HepG2 (cell line): ENCODE measurements around the gene TRIM31. TPM values are rescaled to one million over a fixed set of nuclear protein-coding genes. Genes with fewer than 3 reads are reported as not detected.

ENCODE experiments used
- ATAC-seq: fragments of 200-7000 bp; cut with Tn5 transposase; 3 replicates; pipeline ENCODE4 v1.9.1; 2020; ENCODE audit warnings: mild to moderate bottlenecking, moderate library complexity
- BruUV-seq: library from RNA; stranded (reverse); fragments of 400-500 nt; replicated peaks from 2 replicates; lab custom pipeline; 2021; lab: Mats Ljungman, UMichigan
- CTCF ChIA-PET: fragments of 300-600 bp; formaldehyde crosslinking; extraction: SDS; loops from one replicate; lab custom pipeline; 2021; ENCODE audit warnings: low total read pairs, inconsistent platforms, low intra/inter-chr PET ratio; lab: Yijun Ruan, JAX
- POLR2A ChIA-PET: fragments of 350-600 bp; sonication (Branson Sonifier 250); formaldehyde crosslinking; loops from one replicate; lab custom pipeline; 2020; ENCODE audit warnings: antibody characterized with exemption, inconsistent platforms; lab: Yijun Ruan, JAX
- DNase-seq: peaks from one replicate; pipeline ENCODE4 v3.0.0-alpha.2; 2015; ENCODE audit warnings: low spot score
- FAIRE-seq: peaks from 3 replicates; lab custom pipeline; 2011; peaks lifted over from hg19 to GRCh38; lab: Jason Lieb, UNC
- H2AFZ ChIP-seq: one replicate; pipeline ENCODE4 v1.6.1; 2011; ENCODE audit warnings: low read length, inconsistent platforms
- H3K27ac ChIP-seq: fragments of 300-600 bp; 3 replicates; pipeline ENCODE4 v1.8.0; 2011; ENCODE audit warnings: mixed run types, mild to moderate bottlenecking, mixed read lengths, low read length, inconsistent platforms; ENCODE audit not compliant: insufficient read depth; ENCODE audit errors: extremely low read length
- H3K27me3 ChIP-seq, 2 experiments: fragments of 200-600 bp in 1 of 2; 2 replicates in 1 of 2; 3 replicates in 1 of 2; pipeline versions ENCODE4 v1.6.0 to v1.8.0; 2011; ENCODE audit warnings: low read length in 2 of 2, mild to moderate bottlenecking in 2 of 2, moderate library complexity in 2 of 2, inconsistent platforms in 1 of 2; ENCODE audit not compliant: insufficient read depth in 2 of 2, control insufficient read depth in 1 of 2
- H3K36me3 ChIP-seq, 2 experiments: fragments of 200-600 bp in 1 of 2; replicated peaks in 1 of 2; 2 replicates in 1 of 2; 3 replicates in 1 of 2; pipeline versions ENCODE4 v1.5.1 to v1.8.0; 2011; ENCODE audit warnings: low read length in 2 of 2, inconsistent platforms in 1 of 2; ENCODE audit not compliant: insufficient read depth in 2 of 2, control insufficient read depth in 1 of 2
- H3K4me1 ChIP-seq: 2 replicates; pipeline ENCODE4 v1.5.1; 2012; ENCODE audit warnings: low read length, inconsistent platforms; ENCODE audit not compliant: insufficient read depth
- H3K4me2 ChIP-seq: 2 replicates; pipeline ENCODE4 v1.6.0; 2011; ENCODE audit warnings: low read depth, low read length, inconsistent platforms
- H3K4me3 ChIP-seq, 3 experiments: fragments of 200-600 bp in 1 of 3; sonication (generic), shearing (Covaris generic) in 1 of 3; replicated peaks in 1 of 3; 2 replicates each; pipeline ENCODE4 v1.5.1; 2011 to 2016; ENCODE audit warnings: low read length in 3 of 3, inconsistent platforms in 2 of 3, low read depth in 2 of 3, mild to moderate bottlenecking in 2 of 3, control low read depth in 1 of 3, mixed read lengths in 1 of 3; ENCODE audit not compliant: insufficient read depth in 1 of 3
- H3K79me2 ChIP-seq: one replicate; pipeline ENCODE4 v1.6.1; 2011; ENCODE audit warnings: low read length, inconsistent platforms; ENCODE audit not compliant: insufficient read depth
- H3K9ac ChIP-seq: 2 replicates; pipeline ENCODE4 v1.6.0; 2011; ENCODE audit warnings: mild to moderate bottlenecking, low read depth, low read length, inconsistent platforms; ENCODE audit not compliant: insufficient read depth
- H3K9me3 ChIP-seq: 2 replicates; pipeline ENCODE4 v1.5.1; 2012; ENCODE audit warnings: mild to moderate bottlenecking, low read length
- H4K20me1 ChIP-seq: 2 replicates; pipeline ENCODE4 v1.6.0; 2011; ENCODE audit warnings: inconsistent platforms, mild to moderate bottlenecking, low read length, moderate library complexity; ENCODE audit not compliant: insufficient read depth
- ASH2L ChIP-seq: fragments of 300-600, 200-600 bp; sonication (generic); IDR thresholded peaks from 2 replicates; pipeline ENCODE4 v1.7.0; 2017; ENCODE audit warnings: low read depth, mild to moderate bottlenecking, moderate library complexity, mixed read lengths, low read length; ENCODE audit not compliant: insufficient read length
- FOSL2 ChIP-seq: sonication (generic); formaldehyde crosslinking; IDR thresholded peaks from 2 replicates; pipeline ENCODE4 v1.4.0; 2020; ENCODE audit warnings: missing genetic modification reagents
- JUNB ChIP-seq: sonication (generic); formaldehyde crosslinking; IDR thresholded peaks from 2 replicates; pipeline ENCODE4 v1.8.0; 2022; ENCODE audit warnings: missing genetic modification reagents, mild to moderate bottlenecking, borderline replicate concordance
- NCOA1 ChIP-seq: sonication (generic); formaldehyde crosslinking; IDR thresholded peaks from 2 replicates; pipeline ENCODE4 v1.9.0; 2021; ENCODE audit warnings: missing genetic modification reagents
- PBX2 ChIP-seq: IDR thresholded peaks from 2 replicates; pipeline ENCODE4 v1.6.1; 2016; ENCODE audit warnings: control low read depth
- POLR2AphosphoS2 ChIP-seq: IDR thresholded peaks from 2 replicates; pipeline ENCODE4 v1.6.1; 2011; ENCODE audit warnings: low read depth, low read length, improper control_type of control experiment
- PRDM15 ChIP-seq: sonication (generic); formaldehyde crosslinking; IDR thresholded peaks from 2 replicates; pipeline ENCODE4 v1.4.0; 2020; ENCODE audit warnings: missing genetic modification reagents
- SMARCC2 ChIP-seq: fragments of 450-650 bp; IDR thresholded peaks from 2 replicates; pipeline ENCODE4 v1.6.1; 2017; ENCODE audit warnings: antibody characterized with exemption, mild to moderate bottlenecking
- SNAPC2 ChIP-seq: sonication (generic); formaldehyde crosslinking; IDR thresholded peaks from 2 replicates; pipeline ENCODE4 v1.8.1; 2022; ENCODE audit warnings: mild to moderate bottlenecking, missing genetic modification reagents
- SSRP1 ChIP-seq: IDR thresholded peaks from 2 replicates; pipeline ENCODE4 v1.6.1; 2016; ENCODE audit warnings: control low read depth
- TCF7L2 ChIP-seq: IDR thresholded peaks from 2 replicates; pipeline ENCODE4 v1.6.1; 2011; ENCODE audit warnings: mild to moderate bottlenecking, low read depth, low read length, moderate library complexity
- TFAP4 ChIP-seq: sonication (generic); IDR thresholded peaks from 2 replicates; pipeline ENCODE4 v1.6.1; 2016; ENCODE audit warnings: low read depth, borderline replicate concordance
- USF2 ChIP-seq, 2 experiments: sonication (generic) in 1 of 2; formaldehyde crosslinking in 1 of 2; IDR thresholded peaks; 2 replicates each; pipeline versions ENCODE4 v1.5.1 to v1.6.1; 2011 to 2020; ENCODE audit warnings: borderline replicate concordance in 1 of 2, low read depth in 1 of 2, low read length in 1 of 2, mild to moderate bottlenecking in 1 of 2, missing genetic modification reagents in 1 of 2, moderate library complexity in 1 of 2
- ZNF282 ChIP-seq: fragments of 450-650 bp; IDR thresholded peaks from 2 replicates; pipeline ENCODE4 v1.6.1; 2018; ENCODE audit not compliant: partially characterized antibody
- ZNF747 ChIP-seq: sonication (generic); formaldehyde crosslinking; IDR thresholded peaks from 2 replicates; pipeline ENCODE4 v1.8.1; 2023; ENCODE audit warnings: missing genetic modification reagents, mild to moderate bottlenecking, borderline replicate concordance
- WGBS: methylation state at CpG from one replicate; pipeline ENCODE4 v1.1.6; 2017; ENCODE audit warnings: low lambda C conversion rate; 5-methylcytosine and 5-hydroxymethylcytosine counted together
- in situ Hi-C: cut with HindIII; loops from 2 replicates; pipeline ENCODE4 v1.10.0; 2017; ENCODE audit warnings: low pct_unique_long_range_greater_than_20kb; ENCODE audit not compliant: extremely low pct_ligation_motif_present
- intact Hi-C: fragments of 100-400 bp; cut with micrococcal nuclease; formaldehyde crosslinking; loops from one replicate; pipeline ENCODE4 v1.10.0; 2022; ENCODE audit not compliant: unreplicated experiment
- polyA plus RNA-seq, 8 experiments: library from polyadenylated mRNA; depleted of rRNA in 3 of 8; stranded (reverse) in 7 of 8; unstranded in 1 of 8; fragments of >200 nt; fragmentation: Illumina TruSeq in 4 of 8; extraction: Trizol in 4 of 8; gene quantifications; 2 replicates each; pipeline versions ENCODE4 v1.2.1 to v1.2.3, GENCODE V29; 2011 to 2016; ENCODE audit warnings: low read depth in 4 of 8, missing spikeins in 1 of 8, mixed read lengths in 1 of 8; ENCODE audit not compliant: insufficient read depth in 1 of 8
- total RNA-seq, 5 experiments: library from RNA; depleted of rRNA; stranded (reverse); fragments of >200 nt; fragmentation: Illumina TruSeq; extraction: Trizol; gene quantifications; 2 replicates each; pipeline ENCODE4 v1.2.3, GENCODE V29; 2016; ENCODE audit warnings: low read depth in 1 of 5

Gene TRIM31
- total and polyA plus RNA-seq, 2 of the 13 experiments (the other 11 are each of a cell fraction or from before 2014, with no cell fraction given) = 0.13 to 0.51 TPM

GRCh38 chr6:30075790-30076732, 36.8 kb downstream of the TRIM31 start:
- BruUV-seq = no TSS peak
- ChIA-PET CTCF (interaction anchor here (0.6 to 2.2 kb wide), 2 partner anchors 55 to 94 kb away, joined by 5 to 7 read pairs; no protein-coding TSS in a partner anchor), POLR2A (interaction anchor here (0.8 kb wide), 1 partner anchor 15 kb away, joined by 3 read pairs; the partner anchor contains the start of gene POLR1H)
- FAIRE-seq = peak; percentile 74
- ATAC-seq = peak; percentile 66
- WGBS = 39% methylated on average over 13 of the region's 22 CpGs
- Histone ChIP-seq H3K27ac (no peak overlapping the region), H3K9ac (peak overlapping the region; percentile 45; the same call in 1 of the 2 replicates), H3K9me3 (no peaks in the 10 kb centered on the region), H3K27me3 (peaks cover 1 to 40% of the 10 kb centered on the region in 2 experiments; a peak in 4 of 5 replicates), H3K4me1 (peaks cover 47% of the 10 kb centered on the region), H4K20me1 (no peaks in the 10 kb centered on the region), H3K36me3 (no peaks in the 10 kb centered on the region), H2AFZ (peak overlapping the region; percentile 68), H3K4me3 (peak overlapping the region; percentile 50 to 77 (median 67)), H3K79me2 (no peaks in the 10 kb centered on the region), H3K4me2 (peak overlapping the region; percentile 95)
- intact Hi-C loops (no loop called here), in situ Hi-C loops (no loop called here)
- peak; percentile 55 for DNase-seq
- TF ChIP-seq ZNF282 (no peak), PBX2 (CRISPR knock-in tag) (no peak), PRDM15 (CRISPR knock-in tag) (no peak), USF2 (IDR thresholded peaks at IDR 0.05; ENCODE audit: low read depth, low read length) (no peak), USF2 (CRISPR knock-in tag; IDR thresholded peaks at IDR 0.05; ENCODE audit: borderline replicate concordance) (no peak), ZNF747 (CRISPR knock-in tag) (no peak), SNAPC2 (CRISPR knock-in tag) (no peak), JUNB (CRISPR knock-in tag) (no peak), ASH2L (no peak), POLR2AphosphoS2 (no peak), TFAP4 (peak; percentile 43; the same call in 1 of the 2 replicates), SMARCC2 (no peak), SSRP1 (CRISPR knock-in tag) (no peak), FOSL2 (CRISPR knock-in tag) (peak; percentile 34; the same call in 1 of the 2 replicates), TCF7L2 (no peak), NCOA1 (CRISPR knock-in tag) (no peak)
